ENCODE measurements around the gene SLC16A3. TPM values are rescaled to one million over a fixed set of nuclear protein-coding genes. Genes with fewer than 3 reads are reported as not detected.
A peak's percentile ranks its signal among the peaks of the same experiment; 100 is the strongest.

SLC16A3 gene
- total and polyA plus RNA-seq, 12 donors: 2.7 to 58.6 (median 32.7) TPM

DNA sequence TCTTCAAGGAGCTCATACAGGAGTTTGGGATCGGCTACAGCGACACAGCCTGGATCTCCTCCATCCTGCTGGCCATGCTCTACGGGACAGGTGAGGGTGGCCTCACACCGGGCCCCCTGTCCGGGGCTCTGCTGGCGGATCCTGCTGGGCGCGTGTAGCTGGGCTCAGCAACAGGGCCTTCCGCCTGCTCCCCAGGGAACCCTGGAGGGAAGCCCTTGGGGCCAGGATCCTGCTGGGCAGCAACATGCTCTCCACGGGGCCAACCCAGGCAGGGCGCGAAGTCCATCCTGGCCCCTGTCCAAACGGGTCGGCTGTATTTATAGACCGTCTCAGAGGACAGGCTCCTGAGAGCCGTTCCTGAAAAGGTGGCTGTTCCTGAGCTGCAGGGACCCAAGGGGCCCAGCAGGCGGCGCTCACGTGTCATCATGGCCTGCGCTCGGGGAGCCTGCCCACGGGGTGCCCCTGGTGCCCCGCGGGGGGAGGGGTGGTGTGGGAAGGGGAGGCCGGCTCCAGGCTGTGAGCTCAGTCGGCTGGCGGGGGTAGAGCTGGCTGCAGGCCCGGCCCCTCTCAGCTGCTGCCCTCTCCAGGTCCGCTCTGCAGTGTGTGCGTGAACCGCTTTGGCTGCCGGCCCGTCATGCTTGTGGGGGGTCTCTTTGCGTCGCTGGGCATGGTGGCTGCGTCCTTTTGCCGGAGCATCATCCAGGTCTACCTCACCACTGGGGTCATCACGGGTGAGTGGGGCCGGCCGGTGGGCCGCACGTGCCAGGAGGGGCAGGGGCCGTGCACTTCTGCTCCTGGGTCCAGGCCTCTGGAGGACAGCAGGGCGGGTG lies 7.5 kb downstream of the SLC16A3 start:
- no peaks in the 10 kb centered on the region for H3K27me3 ChIP-seq
- H3K9me3 ChIP-seq (replicated peaks in 1 of 3): no peaks in the 10 kb centered on the region
- H3K4me1 ChIP-seq (replicated peaks in 1 of 2): peaks cover 33 to 60% of the 10 kb centered on the region in 2 donors
- H3K27ac ChIP-seq: peak overlapping the region in 2 of 5 donors; percentile 29 to 60
- TF ChIP-seq POLR2A (IDR thresholded peaks at IDR 0.05) (no peak), CTCF (IDR thresholded peaks at IDR 0.05) (peak; percentile 92 to 95 (median 92))
- intact Hi-C loops (cut with DNase I): loop anchor here in 1 of 2 donors (5.0 kb wide), 1 partner anchor 86 kb away; no protein-coding TSS in a partner anchor
- H3K36me3 ChIP-seq (replicated peaks in 1 of 2): peaks cover 0 to 13% of the 10 kb centered on the region in 2 donors
- peak; percentile 67 to 92 (median 81) for DNase-seq
- 27 to 87% (median 28%) methylated on average over 3 to 44 of the region's 44 CpGs for WGBS, 4 donors
- no peak overlapping the region for H3K4me3 ChIP-seq

DNA sequence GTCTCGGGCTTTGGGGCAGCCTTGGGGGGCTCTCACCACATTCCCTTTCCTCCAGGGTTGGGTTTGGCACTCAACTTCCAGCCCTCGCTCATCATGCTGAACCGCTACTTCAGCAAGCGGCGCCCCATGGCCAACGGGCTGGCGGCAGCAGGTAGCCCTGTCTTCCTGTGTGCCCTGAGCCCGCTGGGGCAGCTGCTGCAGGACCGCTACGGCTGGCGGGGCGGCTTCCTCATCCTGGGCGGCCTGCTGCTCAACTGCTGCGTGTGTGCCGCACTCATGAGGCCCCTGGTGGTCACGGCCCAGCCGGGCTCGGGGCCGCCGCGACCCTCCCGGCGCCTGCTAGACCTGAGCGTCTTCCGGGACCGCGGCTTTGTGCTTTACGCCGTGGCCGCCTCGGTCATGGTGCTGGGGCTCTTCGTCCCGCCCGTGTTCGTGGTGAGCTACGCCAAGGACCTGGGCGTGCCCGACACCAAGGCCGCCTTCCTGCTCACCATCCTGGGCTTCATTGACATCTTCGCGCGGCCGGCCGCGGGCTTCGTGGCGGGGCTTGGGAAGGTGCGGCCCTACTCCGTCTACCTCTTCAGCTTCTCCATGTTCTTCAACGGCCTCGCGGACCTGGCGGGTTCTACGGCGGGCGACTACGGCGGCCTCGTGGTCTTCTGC lies 8.4 kb downstream of the SLC16A3 start:
- 91 to 96% (median 93%) methylated on average over 19 to 59 of the region's 59 CpGs for WGBS, 4 donors
- Histone ChIP-seq H3K36me3 (replicated peaks in 1 of 2) (peaks cover 0 to 13% of the 10 kb centered on the region in 2 donors), H3K27ac (peak overlapping the region in 2 of 5 donors; percentile 29 to 60), H3K4me3 (no peak overlapping the region), H3K4me1 (replicated peaks in 1 of 2) (peaks cover 42 to 62% of the 10 kb centered on the region in 2 donors), H3K27me3 (no peaks in the 10 kb centered on the region), H3K9me3 (replicated peaks in 1 of 3) (no peaks in the 10 kb centered on the region)
- intact Hi-C loops (cut with DNase I): loop anchor here in 1 of 2 donors (5.0 kb wide), 1 partner anchor 85 kb away; no protein-coding TSS in a partner anchor
- peak in 3 of 7 donors; percentile 15 to 35 (median 34) for DNase-seq
- TF ChIP-seq POLR2A (IDR thresholded peaks at IDR 0.05) (no peak), CTCF (IDR thresholded peaks at IDR 0.05) (no peak)

DNA sequence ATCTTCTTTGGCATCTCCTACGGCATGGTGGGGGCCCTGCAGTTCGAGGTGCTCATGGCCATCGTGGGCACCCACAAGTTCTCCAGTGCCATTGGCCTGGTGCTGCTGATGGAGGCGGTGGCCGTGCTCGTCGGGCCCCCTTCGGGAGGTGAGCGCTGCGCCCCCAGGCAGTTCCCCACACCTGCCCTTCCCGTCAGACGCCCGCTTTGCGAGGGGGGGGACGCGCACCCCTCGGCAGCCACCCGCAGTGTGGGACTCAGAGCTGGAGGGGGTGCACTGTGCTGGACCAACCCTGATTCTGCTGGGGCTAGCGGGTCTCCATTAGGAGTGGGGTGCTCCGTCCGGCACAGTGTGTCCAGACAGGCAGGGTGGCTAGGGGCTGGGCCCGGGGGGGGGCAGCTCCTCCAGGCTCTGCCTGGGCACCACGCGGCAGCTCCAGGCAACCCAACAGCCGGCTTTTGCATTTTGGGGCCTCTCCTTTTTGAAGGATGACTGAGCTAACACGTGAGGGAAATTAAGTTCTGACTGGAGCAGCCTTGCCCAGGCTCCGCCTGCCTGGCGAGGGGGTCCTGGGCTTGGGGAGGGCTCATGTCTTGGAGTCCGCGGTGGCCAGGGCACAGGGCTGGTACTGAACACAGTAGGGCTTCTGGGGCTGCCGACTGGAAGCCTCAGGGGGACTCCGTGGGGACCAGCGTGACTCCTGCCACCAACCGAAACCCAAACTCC lies 9.1 kb downstream of the SLC16A3 start:
- intact Hi-C loops (cut with DNase I): loop anchor here (2.0 to 5.0 kb wide), 2 partner anchors 83 to 84 kb away; no protein-coding TSS in a partner anchor
- peak overlapping the region in 2 of 5 donors; percentile 88 to 89 for H3K27ac ChIP-seq
- no peaks in the 10 kb centered on the region for H3K27me3 ChIP-seq
- peaks cover 49 to 65% of the 10 kb centered on the region in 2 donors for H3K4me1 ChIP-seq (replicated peaks in 1 of 2)
- no peaks in the 10 kb centered on the region for H3K9me3 ChIP-seq (replicated peaks in 1 of 3)
- no peak for TF ChIP-seq CTCF (IDR thresholded peaks at IDR 0.05)
- no peak for TF ChIP-seq POLR2A (IDR thresholded peaks at IDR 0.05)
- 74 to 88% (median 84%) methylated on average over 5 to 34 of the region's 34 CpGs for WGBS, 4 donors
- H3K4me3 ChIP-seq: no peak overlapping the region
- peaks cover 0 to 15% of the 10 kb centered on the region in 2 donors for H3K36me3 ChIP-seq (replicated peaks in 1 of 2)
- DNase-seq: peak in 2 of 7 donors; percentile 15 to 34

All from adrenal gland (tissue), 12 donors.